Stimulated activated memory B cell treated with anti-CD40 and anti-IgM and Interleukin-4, amounts not matched to agents 10 μg/mL and 1 μg/mL and 100 μg/mL, for 72 hours (primary cell): ENCODE data around the gene G0S2.
A peak's percentile ranks its signal among the peaks of the same experiment; 100 is the strongest.

Experiments used
- ATAC-seq: fragments of 150-1000 bp; cut with Tn5 transposase; 2 replicates; pipeline ENCODE4 v1.10.0; 2021
- H3K27ac Mint-ChIP-seq: one replicate; pipeline ENCODE4 v1.8.0; 2022; ENCODE audit warnings: mild to moderate bottlenecking, mixed read lengths
- H3K27me3 Mint-ChIP-seq: one replicate; pipeline ENCODE4 v1.8.0; 2022; ENCODE audit warnings: mixed read lengths
- H3K36me3 Mint-ChIP-seq: one replicate; pipeline ENCODE4 v1.8.0; 2022; ENCODE audit warnings: mixed read lengths
- H3K4me1 Mint-ChIP-seq: one replicate; pipeline ENCODE4 v1.8.0; 2022; ENCODE audit warnings: mixed read lengths
- H3K4me3 Mint-ChIP-seq: one replicate; pipeline ENCODE4 v1.8.0; 2022; ENCODE audit warnings: mild to moderate bottlenecking, moderate library complexity, mixed read lengths
- H3K9me3 Mint-ChIP-seq: one replicate; pipeline ENCODE4 v1.8.0; 2022; ENCODE audit warnings: mixed read lengths

Gene G0S2

DNA sequence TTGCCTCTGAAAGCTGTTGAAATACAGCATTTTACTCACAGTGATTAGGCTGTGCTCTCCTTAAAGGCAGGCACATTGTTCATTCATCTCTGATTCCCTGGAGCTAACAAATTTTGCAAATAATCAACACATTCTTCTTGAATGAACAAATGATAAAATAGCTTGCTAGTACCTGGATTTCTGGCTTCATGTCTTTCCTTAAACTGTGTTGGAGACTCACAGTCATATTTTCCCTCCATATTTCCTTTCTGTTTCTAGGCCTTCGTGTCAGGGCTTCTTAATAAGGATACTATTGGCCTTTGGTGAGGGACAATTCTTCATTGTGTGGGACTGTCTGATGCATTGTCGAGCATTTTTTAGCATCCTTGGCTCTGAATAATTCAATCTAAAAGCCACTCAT, 39.1 kb downstream of the G0S2 start:
- no peaks in the 10 kb centered on the region for H3K27me3 Mint-ChIP-seq
- peaks cover 8% of the 10 kb centered on the region for H3K4me1 Mint-ChIP-seq
- no peak overlapping the region for H3K4me3 Mint-ChIP-seq
- H3K9me3 Mint-ChIP-seq = peaks cover 3% of the 10 kb centered on the region
- H3K36me3 Mint-ChIP-seq = no peaks in the 10 kb centered on the region
- no peak for ATAC-seq
- H3K27ac Mint-ChIP-seq = no peak overlapping the region

DNA sequence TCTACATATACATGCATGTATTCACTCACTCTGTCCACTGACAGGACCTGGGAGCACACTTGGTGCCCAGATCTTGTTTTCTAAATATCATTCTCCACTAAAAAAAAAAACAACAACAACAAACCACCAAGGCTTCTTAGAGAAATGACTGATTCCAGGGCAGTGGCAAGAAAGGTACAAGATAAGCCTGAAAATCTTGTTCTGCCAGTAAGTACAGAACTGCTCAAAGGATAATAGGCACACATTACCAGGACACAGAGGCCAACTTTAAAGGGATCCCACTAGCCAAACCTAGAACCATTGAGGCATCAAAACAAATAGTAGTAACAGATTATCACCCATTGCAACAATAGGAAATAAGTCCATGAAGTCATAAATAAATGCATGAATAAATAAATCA, 40.1 kb downstream of the G0S2 start:
- H3K4me1 Mint-ChIP-seq = peaks cover 3% of the 10 kb centered on the region
- no peak for ATAC-seq
- H3K36me3 Mint-ChIP-seq = no peaks in the 10 kb centered on the region
- no peaks in the 10 kb centered on the region for H3K27me3 Mint-ChIP-seq
- peaks cover 5% of the 10 kb centered on the region for H3K9me3 Mint-ChIP-seq
- no peak overlapping the region for H3K27ac Mint-ChIP-seq
- H3K4me3 Mint-ChIP-seq = no peak overlapping the region

DNA sequence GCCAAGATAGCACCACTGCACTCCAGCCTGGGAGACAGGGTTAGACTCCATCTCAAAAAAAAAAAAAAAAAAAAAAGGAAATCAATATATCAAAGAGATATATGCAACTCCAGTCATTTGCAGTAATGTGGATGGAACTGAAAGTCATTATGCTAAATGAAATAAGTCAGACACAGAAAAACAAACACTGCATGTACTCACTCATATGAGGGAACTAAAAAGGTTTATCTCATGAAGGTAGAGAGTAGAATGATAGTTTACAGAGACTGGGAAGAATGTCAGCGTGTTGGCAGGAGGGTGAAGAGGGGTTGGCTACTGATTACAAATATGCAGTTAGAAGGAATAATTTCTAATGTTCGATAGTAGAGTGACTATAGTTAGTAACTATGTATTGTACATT, 42.6 kb downstream of the G0S2 start:
- Mint-ChIP-seq H3K27ac (no peak overlapping the region), H3K27me3 (no peaks in the 10 kb centered on the region), H3K9me3 (peaks cover 5% of the 10 kb centered on the region), H3K4me1 (peaks cover 4% of the 10 kb centered on the region), H3K4me3 (no peak overlapping the region), H3K36me3 (no peaks in the 10 kb centered on the region)
- no peak for ATAC-seq

DNA sequence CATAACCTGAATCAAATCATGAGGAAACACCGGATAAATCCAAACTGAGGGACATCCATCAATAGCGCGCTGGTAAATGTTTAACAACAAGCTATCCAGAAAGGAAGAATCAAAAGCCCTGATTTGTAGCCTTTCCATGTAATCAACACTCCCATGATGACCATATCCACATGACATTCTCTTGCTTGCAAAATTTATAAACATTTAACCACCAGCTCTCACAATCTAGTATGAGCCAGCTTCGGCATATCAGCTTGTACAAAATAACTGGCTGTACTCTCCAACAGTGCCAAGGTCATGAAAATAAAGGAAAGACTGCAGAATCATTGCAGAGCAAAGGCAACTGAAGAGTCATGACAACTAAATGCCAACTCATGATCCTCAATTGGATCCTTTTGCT, 45.1 kb downstream of the G0S2 start:
- Mint-ChIP-seq H3K36me3 (no peaks in the 10 kb centered on the region), H3K4me3 (no peak overlapping the region), H3K4me1 (peaks cover 4% of the 10 kb centered on the region), H3K9me3 (peaks cover 5% of the 10 kb centered on the region), H3K27ac (no peak overlapping the region), H3K27me3 (no peaks in the 10 kb centered on the region)
- no peak for ATAC-seq

DNA sequence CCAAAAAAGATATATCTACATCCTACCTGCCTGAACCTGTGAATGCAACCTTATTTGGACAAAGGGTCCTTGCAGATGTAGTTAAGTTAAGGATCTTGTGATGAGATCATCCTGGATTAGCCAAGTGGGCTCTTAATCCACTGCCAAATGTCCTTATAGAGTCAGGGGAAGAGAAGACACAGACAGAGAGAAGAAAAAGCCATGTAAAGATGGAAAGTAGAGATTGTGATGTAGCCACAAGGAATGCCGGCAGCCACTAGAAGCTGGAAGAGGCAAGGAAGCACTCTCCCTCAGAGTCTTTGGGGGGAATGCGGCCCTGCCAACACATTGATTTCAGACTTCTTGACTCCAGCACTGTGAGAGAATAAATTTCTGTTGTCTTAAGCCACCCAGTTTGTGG, 45.6 kb downstream of the G0S2 start:
- H3K4me1 Mint-ChIP-seq = peaks cover 4% of the 10 kb centered on the region
- H3K36me3 Mint-ChIP-seq = no peaks in the 10 kb centered on the region
- no peak overlapping the region for H3K27ac Mint-ChIP-seq

DNA sequence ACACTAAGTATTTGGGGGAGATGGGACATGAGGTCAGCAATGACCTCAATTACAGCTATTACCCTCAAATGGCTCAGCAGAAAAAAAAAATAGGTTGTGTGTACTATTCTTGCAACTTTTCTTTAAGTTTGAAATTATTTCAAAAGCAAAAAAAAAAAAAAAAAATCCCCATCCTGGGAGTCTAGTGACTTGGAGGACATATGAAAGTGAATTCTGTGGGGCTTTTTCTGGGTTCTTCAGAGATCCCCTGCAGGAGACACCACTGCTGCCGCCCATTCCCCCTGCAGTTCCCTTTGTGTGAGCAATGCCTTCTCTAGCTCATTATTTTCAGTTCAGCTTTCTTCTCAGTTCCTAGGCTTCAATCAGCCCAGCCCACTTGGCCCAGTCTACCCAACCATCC, 46.1 kb downstream of the G0S2 start:
- H3K4me3 Mint-ChIP-seq = no peak overlapping the region
- no peak overlapping the region for H3K27ac Mint-ChIP-seq
- no peaks in the 10 kb centered on the region for H3K27me3 Mint-ChIP-seq
- peaks cover 4% of the 10 kb centered on the region for H3K4me1 Mint-ChIP-seq
- no peaks in the 10 kb centered on the region for H3K36me3 Mint-ChIP-seq
- H3K9me3 Mint-ChIP-seq = peaks cover 5% of the 10 kb centered on the region
- ATAC-seq = peak; percentile 43

More for the DNA sequence above, 45.6 kb downstream of the G0S2 start:
- no peak for ATAC-seq
- Mint-ChIP-seq H3K27me3 (no peaks in the 10 kb centered on the region), H3K9me3 (peaks cover 5% of the 10 kb centered on the region), H3K4me3 (no peak overlapping the region)

DNA sequence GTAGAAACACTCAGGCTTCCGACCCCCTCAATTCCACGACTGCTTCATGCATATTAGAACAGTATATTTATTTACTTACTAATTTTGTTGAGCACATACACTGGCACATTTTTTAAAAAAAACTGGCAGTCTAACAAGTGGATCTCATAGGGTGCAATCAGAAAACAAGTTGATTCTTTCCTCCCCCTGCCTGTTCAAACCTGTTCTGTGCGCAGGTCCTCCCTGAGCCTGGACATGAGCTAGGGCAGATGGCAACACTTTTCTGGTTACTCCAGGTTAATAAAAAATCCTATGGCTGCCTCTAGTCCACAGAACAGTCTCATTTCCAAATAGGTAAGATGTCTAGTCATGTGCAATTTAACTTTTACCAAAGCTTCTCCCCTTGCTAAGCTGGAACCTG, 48.1 kb downstream of the G0S2 start:
- no peak for ATAC-seq
- Mint-ChIP-seq H3K27ac (no peak overlapping the region), H3K4me1 (peaks cover 4% of the 10 kb centered on the region), H3K36me3 (no peaks in the 10 kb centered on the region), H3K9me3 (peaks cover 5% of the 10 kb centered on the region), H3K27me3 (no peaks in the 10 kb centered on the region), H3K4me3 (no peak overlapping the region)

DNA sequence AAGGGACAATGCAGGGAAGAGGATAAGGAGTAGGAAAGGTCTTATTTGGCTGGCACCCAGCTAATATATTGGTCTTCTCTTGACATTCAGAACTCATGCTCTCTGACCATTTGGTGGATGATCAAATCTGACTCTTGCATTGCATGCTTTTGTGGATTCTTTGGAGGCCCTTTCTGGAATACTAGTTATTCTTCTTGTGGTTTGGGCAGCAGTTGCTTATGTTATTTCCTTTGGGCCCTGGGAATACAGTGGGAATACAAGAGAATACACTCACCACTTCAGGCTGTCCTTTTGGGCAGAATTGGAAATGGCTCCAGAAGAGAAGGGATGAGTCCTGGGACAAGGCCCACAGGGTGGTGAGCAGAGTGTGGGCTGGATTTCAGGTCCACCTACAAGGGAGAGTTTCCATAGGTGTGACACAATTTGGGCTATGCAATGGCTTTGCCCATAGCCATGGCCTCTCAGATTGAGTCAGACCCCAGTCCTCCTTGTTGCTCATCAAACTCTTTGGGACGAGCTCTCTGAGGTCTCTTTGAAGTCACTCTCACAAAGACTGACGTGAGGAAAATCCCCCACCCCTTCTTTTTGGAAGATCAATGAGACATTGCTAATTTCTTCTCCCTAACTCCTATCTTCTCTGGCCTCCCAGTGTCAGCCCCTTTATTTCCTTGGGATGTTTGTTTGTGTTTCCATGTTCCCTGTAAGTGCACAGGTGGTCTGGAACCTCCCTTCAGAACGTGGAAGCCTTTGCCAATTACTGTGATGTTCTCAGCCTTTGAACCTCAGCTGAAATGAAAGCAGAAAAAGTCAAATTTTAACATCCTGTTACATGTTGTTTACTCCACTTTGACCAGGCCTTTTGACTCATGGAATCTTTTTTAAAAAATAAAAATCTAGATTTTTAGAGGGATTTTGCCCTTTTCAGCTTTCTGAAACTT, 48.8 kb downstream of the G0S2 start:
- ATAC-seq = peak; percentile 54
- H3K27ac Mint-ChIP-seq = peak overlapping the region; percentile 57
- no peak overlapping the region for H3K4me3 Mint-ChIP-seq
- H3K36me3 Mint-ChIP-seq = no peaks in the 10 kb centered on the region
- H3K4me1 Mint-ChIP-seq = peaks cover 4% of the 10 kb centered on the region
- H3K9me3 Mint-ChIP-seq = peaks cover 5% of the 10 kb centered on the region
- no peaks in the 10 kb centered on the region for H3K27me3 Mint-ChIP-seq
